DMS 273 (cell line): ENCODE results near the gene TGIF2.
A peak's percentile ranks its signal among the peaks of the same experiment; 100 is the strongest.
"Not testable (repeated sequence)": the region's sequence is repeated elsewhere in the genome, so short reads cannot be mapped to it uniquely, and the experiment has no call there.

Experiments used
- DNase-seq: peaks from one replicate; lab custom pipeline; 2025; ENCODE audit not compliant: unreplicated experiment; lab: John Stamatoyannopoulos, UW

TGIF2 gene

GRCh38 chr20:36576081-36576445 lies 2.7 kb downstream of the TGIF2 start:
- no peak for DNase-seq

- DNase-seq: no peak
Observed at GRCh38 chr20:36578356-36579041, 5.1 kb downstream of the TGIF2 start.

- DNase-seq: no peak
Observed at GRCh38 chr20:36579996-36580545, 6.7 kb downstream of the TGIF2 start.

GRCh38 chr20:36582322-36582721 lies 8.9 kb downstream of the TGIF2 start:
- DNase-seq: no peak

GRCh38 chr20:36582821-36583220 lies 9.4 kb downstream of the TGIF2 start:
- no peak for DNase-seq

GRCh38 chr20:36584018-36584481 lies 10.7 kb downstream of the TGIF2 start:
- DNase-seq: no peak

- DNase-seq: peak; percentile 75
Observed at GRCh38 chr20:36585410-36586125, 12.2 kb downstream of the TGIF2 start.

- DNase-seq: no peak
Observed at GRCh38 chr20:36587388-36588070, 14.1 kb downstream of the TGIF2 start.

GRCh38 chr20:36591281-36591680 lies 17.9 kb downstream of the TGIF2 start:
- DNase-seq: peak; percentile 59

- DNase-seq: peak; percentile 62
Observed at GRCh38 chr20:36591854-36592641, 18.7 kb downstream of the TGIF2 start.

GRCh38 chr20:36593347-36593929 lies 20.0 kb downstream of the TGIF2 start:
- no peak for DNase-seq

GRCh38 chr20:36599912-36600345 lies 26.5 kb downstream of the TGIF2 start:
- no peak for DNase-seq

GRCh38 chr20:36601540-36601939 lies 28.1 kb downstream of the TGIF2 start:
- DNase-seq: no peak

- no peak for DNase-seq
Observed at GRCh38 chr20:36604952-36605398, 31.6 kb downstream of the TGIF2 start.

- DNase-seq: peak; percentile 100
Observed at GRCh38 chr20:36605399-36606157, 32.2 kb downstream of the TGIF2 start, which contains the start of gene RAB5IF. Gene RAB5IF, plus strand, starts transcription at chr20:36605779. Its CDS starts 173 bp downstream, at chr20:36605952.

GRCh38 chr20:36606158-36607066 lies 33.0 kb downstream of the TGIF2 start:
- DNase-seq: peak; percentile 55

GRCh38 chr20:36607586-36608387 lies 34.4 kb downstream of the TGIF2 start:
- no peak for DNase-seq

- DNase-seq: not testable (repeated sequence)
Observed at GRCh38 chr20:36608388-36608728, 35.0 kb downstream of the TGIF2 start.
